GM21723 (cell line): ENCODE measurements around the gene UTP4.
"Not testable (repeated sequence)": the region's sequence is repeated elsewhere in the genome, so short reads cannot be mapped to it uniquely, and the experiment has no call there.

Experiments used
- ATAC-seq: cut with Tn5 transposase; IDR thresholded peaks from one replicate; pipeline ENCODE4 v1.9.1; 2021; ENCODE audit warnings: mild to moderate bottlenecking, moderate library complexity; ENCODE audit not compliant: unreplicated experiment

UTP4 gene

GRCh38 chr16:69127966-69128510, 4.4 kb upstream of the UTP4 start:
- no peak for ATAC-seq

GRCh38 chr16:69130461-69130860, 2.0 kb upstream of the UTP4 start:
- no peak for ATAC-seq

GRCh38 chr16:69131167-69131838, 1.1 kb upstream of the UTP4 start:
- ATAC-seq: no peak

DNA sequence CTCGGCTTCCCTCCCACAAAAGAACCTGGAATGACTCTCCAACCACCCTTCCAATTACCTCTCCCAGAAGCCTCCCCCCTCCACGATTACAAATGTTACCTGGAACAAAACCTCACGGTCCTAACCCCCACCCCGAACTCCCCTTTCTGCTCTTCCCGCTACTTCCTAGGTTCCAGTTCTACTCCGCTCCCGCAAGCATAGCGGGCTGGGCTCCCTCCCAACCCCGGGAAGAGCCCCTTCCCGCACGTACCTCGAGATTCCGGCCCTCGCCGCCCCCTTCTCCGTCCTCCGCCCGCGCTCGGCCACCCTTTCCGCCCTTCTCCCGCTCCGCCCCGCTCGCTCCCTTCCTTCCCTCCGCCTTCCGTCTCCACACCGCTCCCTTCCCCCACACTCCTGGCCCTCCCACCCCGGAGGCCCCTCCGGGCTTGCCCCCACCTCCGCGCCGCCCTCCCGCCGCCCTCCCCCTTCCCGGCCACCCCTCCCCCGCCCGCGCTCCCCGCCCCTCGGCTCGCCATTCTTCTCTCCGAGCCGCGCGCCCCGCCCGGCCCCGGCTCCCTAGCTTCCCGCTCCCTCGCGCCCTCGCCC, 518 bp upstream of the UTP4 start:
- peak; percentile 45 for ATAC-seq

- ATAC-seq: no peak
Measured at GRCh38 chr16:69133373-69133954, 1.0 kb downstream of the UTP4 start.

GRCh38 chr16:69138608-69139007, 6.2 kb downstream of the UTP4 start:
- ATAC-seq: no peak

GRCh38 chr16:69139464-69139863, 7.0 kb downstream of the UTP4 start:
- not testable (repeated sequence) for ATAC-seq

DNA sequence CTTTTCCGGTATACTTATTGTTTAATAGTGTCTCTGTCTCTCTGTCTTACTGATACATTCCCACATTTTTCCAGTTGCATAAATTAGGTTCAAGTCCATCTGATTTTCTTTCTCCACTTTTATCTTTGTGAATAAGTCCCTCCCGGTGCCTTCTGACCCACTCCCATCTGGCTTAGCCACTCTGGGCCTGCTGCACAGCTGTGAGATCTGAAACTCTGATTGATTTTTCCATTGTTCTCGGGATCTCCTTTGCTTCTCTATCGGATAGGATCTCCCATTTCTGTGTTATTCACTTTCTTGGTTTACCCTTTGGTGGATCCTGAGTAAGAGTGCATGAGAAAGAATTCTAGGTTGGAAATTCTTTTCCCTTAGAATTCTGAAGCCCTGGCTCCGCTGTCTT, 8.6 kb downstream of the UTP4 start:
- ATAC-seq: no peak

DNA sequence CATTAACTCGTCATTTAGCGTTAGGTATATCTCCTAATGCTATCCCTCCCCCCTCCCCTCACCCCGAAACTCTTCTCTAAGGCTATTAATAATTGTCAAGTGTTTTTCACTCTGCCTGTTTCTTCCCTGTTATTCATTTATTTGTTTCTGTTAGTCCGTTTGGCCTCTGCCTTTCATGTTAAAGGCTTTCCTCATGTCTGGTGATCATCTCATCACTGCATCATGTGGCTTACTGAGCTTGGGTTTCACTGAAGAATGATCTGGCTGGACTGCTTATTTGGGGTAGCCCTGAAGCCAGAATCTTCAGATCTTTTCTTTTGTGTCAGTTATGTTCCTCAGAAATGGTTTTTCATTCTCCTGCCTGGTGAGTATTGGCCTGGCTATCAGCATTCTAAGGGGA, 9.5 kb downstream of the UTP4 start:
- ATAC-seq: no peak

DNA sequence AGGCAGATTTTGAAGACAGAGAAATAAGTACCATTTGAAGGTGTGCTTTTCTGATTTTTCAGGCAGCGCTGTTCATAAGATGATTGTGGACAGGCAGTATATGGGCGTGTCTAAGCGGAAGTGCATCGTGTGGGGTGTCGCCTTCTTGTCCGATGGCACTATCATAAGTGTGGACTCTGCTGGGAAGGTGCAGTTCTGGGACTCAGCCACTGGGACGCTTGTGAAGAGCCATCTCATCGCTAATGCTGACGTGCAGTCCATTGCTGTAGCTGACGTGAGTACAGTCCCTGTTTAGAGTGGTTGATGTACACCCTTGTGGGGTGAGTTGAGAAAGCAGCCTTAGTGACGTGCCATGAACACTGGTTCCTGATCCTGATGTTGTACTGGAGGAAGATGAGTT, 10.7 kb downstream of the UTP4 start:
- ATAC-seq: no peak

- no peak for ATAC-seq
Measured at GRCh38 chr16:69145658-69146057, 13.2 kb downstream of the UTP4 start.

DNA sequence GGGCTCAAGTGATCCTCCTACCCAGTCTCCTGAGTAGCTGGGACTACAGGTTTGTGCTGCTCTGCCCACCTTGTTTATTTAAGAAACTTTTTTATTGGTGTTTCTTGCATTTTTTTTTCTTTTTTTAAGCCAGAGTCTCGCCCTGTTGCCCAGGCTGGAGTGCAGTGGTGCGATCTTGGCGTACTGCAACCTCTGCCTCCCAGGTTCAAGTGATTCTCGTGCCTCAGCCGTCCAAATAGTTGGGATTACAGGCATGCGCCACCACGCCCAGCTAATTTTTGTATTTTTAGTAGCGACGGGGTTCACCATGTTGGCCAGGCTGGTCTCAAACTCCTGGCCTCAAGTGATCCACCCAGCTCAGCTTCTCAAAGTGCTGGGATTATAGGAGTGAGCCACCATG, 17.2 kb downstream of the UTP4 start:
- not testable (repeated sequence) for ATAC-seq

DNA sequence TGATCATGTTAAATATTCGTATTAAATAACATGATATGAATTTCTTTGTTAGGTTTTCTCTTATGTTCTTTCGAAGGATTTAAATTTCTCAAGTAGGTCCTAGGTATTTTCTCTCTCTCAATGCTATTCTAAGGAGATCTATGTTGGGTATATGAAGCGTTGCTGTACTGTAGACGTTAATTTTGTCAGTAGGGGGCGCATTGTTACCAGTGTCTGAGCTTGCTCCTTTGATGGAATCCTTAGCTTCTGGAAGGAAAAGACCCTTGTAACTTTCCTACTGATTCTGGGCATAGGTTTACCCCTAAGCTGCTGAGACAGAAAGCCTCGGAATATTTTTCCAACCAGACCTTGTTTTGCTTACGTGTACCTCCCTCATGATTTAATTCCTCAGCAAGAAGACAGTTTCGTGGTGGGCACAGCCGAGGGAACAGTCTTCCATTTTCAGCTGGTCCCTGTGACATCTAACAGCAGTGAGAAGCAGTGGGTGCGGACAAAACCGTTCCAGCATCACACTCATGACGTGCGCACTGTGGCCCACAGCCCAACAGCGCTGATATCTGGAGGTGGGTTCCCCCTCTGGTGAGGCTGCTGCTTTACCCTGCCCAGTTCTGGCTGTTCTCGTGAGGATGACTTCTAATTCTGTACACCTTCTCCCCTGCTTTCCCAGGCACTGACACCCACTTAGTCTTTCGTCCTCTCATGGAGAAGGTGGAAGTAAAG, 17.9 kb downstream of the UTP4 start:
- no peak for ATAC-seq

- ATAC-seq: no peak
Measured at GRCh38 chr16:69157196-69157595, 24.7 kb downstream of the UTP4 start.

DNA sequence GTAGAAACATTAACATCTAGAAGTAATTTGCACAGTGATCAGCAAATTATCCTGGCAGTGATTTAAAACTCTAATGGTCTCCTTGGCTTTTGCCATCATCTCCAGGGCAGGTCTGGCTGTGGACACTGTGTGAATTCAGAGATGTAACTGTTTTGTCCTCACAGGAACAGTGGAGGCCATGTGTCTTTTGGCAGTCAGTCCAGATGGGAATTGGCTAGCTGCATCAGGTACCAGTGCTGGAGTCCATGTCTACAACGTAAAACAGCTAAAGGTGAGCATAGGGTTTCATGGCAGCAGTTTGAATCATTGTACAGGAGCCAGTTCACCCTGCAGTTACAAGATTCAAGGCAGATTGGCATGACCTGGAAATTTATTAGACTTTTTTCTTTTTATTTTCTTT, 27.7 kb downstream of the UTP4 start:
- ATAC-seq: no peak

GRCh38 chr16:69165584-69165983, 33.1 kb downstream of the UTP4 start:
- ATAC-seq: no peak

DNA sequence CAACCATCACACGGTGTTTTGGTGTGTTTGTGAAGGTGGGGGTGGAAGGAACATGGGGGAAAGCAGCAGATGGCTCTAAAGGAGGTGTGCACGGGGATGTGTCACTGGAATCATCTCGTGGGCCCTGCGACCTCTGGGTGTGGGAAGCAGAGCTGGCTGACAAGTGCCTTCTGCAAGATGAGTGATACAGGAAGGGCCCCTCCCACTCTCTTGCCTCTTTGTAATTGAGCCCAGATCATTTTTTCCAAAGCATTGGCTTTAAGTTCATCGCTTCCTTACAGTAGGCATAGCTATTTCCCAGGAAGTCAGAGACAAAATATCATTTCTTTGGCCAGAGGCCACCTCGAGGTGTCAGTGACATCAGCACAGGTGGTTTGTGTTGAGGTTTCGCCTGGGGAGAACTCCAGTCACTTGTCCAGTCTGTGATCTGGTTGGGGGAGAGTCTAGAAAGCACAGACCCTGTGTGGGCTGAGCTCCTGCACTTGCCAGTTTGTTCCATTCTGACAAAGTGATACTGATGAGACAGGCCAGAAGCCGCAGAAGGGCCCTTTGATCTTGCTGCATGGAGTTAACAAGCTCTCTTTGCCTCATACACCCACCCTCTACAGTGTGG, 33.9 kb downstream of the UTP4 start:
- no peak for ATAC-seq

DNA sequence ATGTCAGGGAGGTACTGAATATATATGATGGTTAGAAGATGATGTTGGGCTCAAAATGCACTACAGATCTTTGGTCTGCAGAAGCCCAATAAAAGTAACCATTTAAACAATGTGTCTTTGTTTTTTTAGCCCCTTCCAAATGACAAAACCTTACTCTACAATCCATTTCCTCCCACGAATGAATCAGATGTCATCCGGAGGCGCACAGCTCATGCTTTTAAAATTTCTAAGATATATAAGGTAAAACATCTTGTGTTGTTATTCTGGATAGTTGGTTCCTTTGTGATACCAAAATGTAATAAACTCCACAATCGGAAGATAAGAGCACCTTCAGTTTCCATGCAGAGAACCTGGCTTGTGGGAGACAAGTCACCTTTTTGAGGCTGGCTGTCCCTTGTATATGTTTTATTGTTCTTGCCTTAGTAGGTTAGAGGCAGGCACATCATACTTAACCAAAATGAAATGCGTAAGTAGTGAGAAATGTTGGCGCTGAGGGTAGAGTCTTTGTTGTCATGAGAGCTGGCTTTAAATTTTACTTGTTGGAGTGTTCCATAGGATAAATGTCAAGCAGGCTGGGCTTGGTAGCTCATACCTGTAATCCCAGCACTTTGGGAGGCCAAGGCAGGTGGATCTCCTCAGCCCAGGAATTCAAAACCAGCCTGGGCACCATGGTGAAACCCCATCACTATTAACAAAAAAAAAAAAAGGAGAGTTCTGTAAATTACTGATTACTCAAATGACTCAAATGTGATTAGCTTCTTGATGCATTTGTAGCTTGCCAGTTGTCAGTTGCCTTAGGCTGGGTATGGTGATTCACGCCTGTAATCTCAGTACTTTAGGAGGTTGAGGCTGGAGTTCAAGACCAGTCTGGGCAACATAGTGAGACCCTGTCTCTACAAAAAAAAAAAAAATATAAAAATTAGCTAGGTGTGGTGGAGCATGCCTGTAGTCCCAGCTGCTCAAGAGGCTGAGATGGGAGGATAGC, 34.8 kb downstream of the UTP4 start:
- ATAC-seq: no peak

GRCh38 chr16:69169051-69169450, 36.6 kb downstream of the UTP4 start:
- ATAC-seq: no peak
